Germinal center (tissue), 1 donor: ENCODE data around the gene ZNF324B.
"Not testable (repeated sequence)": the region's sequence is repeated elsewhere in the genome, so short reads cannot be mapped to it uniquely, and the experiment has no call there.

Experiments
- DNase-seq: peaks from one replicate; pipeline ENCODE4 v3.0.0; 2012; ENCODE audit warnings: mixed read lengths, low spot score

Gene ZNF324B

DNA sequence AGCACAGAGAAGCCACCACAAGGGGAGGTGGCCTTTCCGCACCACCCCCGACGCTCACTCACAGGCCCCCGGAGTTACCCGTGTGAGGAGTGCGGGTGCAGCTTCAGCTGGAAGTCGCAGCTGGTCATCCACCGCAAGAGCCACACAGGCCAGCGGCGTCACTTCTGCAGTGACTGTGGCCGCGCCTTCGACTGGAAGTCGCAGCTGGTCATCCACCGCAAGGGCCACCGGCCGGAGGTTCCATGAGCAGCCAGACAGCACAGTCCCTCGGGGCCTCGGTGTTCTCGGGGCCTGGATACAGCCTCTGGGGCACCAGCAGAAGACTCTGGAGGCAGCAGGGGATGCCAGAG lies 29.0 kb downstream of the ZNF324B start:
- no peak for DNase-seq

DNA sequence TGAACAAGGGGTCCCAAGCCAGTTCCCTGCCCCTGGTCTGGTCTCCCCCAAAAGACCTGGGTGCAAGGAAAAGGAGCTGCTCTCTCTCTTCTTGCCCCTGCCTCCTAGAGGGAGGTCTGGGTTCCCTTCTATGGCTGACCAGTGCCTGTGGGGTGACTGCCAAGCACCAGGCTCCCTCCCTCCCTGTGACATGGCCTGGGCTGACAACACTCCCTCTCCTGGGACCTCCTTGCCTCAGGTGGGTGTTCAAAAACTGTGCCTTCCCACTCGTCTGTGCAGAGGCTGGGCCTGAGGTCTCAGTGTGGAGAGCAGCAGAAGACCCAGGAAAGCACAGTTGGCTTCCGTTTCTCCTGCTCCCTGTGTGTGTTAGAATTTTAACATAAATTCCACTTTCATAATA lies 29.4 kb downstream of the ZNF324B start:
- no peak for DNase-seq

GRCh38 chr19:58482372-58482771 lies 30.9 kb downstream of the ZNF324B start:
- no peak for DNase-seq

DNA sequence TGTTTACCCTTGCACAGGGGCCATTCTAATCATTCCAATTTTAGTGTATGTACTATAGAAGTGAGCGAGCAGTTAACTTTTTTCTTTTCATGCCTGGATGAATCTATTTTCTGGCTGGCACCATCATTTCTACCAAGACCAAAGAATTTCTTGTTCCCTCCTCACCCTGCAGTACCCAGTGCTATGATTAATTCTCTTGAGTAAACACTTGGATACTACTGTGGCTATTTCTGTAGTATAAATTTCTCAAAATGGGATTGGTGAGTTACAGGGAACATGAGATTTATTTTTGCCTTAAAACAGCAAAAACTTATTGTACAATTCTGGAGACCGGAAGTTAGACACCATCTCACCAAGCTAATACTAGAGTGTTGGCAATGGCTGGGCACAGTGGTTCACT lies 32.4 kb downstream of the ZNF324B start:
- no peak for DNase-seq

DNA sequence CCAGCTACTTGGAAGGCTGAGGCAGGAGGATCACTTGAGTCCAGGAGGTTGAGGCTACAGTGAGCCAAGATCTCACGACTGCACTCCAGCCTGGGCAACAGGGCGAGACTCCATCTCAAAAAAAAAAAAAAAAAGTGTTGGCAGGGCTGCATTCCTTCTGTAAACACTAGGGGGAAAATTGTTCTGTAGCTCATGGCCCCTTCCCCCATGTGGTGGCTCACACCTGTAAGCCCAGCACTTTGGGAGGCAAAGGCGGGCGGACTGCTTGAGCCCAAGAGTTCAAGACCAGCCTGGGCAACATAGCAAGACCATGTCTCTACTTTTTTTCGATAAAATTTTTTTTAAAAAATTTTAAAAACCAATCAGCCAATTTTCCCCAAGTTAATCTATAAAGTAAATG lies 32.9 kb downstream of the ZNF324B start:
- not testable (repeated sequence) for DNase-seq

- DNase-seq, result no peak
Measured at GRCh38 chr19:58491393-58491792, 40.0 kb downstream of the ZNF324B start.

DNA sequence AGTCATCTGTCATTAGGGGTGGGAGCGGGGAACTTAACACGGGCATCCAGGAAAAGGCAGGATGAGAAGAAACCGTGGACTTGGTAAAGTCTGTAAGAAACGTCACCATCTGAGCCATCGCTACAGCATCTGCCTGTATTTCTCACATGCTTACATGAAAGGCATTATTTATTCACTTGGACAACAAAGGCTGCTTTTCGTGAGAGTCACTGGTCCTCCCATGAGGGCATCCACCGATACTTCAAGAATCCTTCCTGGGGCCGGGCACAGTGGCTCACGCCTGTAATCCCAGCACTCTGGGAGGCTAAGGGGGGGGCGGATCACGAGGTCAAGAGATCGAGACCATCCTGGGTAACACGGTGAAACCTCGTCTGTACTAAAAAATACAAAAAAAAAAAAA lies 40.8 kb downstream of the ZNF324B start:
- DNase-seq, result no peak

DNA sequence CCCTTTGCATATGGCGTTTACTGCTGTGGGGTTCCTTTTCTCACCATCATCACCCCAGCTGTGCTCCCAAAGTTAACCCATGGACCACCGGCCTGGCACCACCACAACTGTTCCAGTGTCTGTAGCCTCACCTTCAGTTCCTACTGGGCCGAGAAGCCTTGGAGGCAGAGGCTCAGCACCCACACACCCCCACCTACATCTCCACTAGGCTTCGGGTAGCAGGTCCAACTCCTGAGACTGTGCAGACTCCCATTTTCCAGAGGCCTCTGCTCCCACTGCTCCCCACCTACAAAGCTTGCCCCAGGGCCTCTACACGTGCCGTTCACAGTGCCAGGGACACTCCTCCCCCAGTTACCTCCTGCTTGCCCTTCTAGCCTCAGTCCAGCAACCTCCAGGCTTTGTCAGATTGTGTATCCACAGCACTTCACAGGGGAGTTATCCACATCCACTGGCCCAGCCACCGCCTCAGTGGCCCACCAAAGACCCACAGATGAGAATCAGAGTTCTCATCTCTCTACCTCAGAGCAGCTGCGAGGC lies 46.3 kb downstream of the ZNF324B start:
- no peak for DNase-seq

DNA sequence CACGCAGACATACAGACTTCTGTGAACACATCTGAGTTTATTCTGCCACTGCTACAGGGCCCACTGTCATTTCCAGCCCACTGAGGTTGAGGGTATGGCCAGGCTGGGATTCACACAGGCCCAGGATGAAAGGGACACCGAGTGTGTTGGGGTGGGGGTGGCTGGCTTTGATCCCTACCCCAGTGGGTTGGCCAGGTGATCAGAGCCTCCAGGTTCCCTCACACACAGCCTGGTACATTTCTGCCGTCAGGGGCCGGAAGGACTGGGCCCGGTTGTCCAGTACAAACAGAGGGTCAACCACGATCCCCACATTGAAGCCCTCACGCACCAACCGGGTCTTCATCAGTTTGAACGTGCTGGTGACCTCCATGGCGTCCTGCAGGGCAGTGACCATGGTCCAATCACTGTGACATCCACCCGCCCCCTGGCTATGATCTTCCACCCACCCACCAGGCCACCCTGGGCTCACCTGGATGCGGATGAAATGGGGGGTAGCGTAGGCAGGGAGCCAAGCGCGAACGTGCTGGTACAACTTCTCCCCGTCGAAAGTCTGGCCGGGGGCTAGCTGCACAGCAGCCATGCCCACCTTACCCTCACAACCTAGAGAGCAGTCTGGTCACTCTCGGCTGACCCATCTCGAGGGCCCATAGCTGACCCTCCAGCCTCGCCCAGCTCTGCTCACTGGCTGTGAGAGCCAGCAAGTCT lies 47.0 kb downstream of the ZNF324B start:
- DNase-seq, result no peak

DNA sequence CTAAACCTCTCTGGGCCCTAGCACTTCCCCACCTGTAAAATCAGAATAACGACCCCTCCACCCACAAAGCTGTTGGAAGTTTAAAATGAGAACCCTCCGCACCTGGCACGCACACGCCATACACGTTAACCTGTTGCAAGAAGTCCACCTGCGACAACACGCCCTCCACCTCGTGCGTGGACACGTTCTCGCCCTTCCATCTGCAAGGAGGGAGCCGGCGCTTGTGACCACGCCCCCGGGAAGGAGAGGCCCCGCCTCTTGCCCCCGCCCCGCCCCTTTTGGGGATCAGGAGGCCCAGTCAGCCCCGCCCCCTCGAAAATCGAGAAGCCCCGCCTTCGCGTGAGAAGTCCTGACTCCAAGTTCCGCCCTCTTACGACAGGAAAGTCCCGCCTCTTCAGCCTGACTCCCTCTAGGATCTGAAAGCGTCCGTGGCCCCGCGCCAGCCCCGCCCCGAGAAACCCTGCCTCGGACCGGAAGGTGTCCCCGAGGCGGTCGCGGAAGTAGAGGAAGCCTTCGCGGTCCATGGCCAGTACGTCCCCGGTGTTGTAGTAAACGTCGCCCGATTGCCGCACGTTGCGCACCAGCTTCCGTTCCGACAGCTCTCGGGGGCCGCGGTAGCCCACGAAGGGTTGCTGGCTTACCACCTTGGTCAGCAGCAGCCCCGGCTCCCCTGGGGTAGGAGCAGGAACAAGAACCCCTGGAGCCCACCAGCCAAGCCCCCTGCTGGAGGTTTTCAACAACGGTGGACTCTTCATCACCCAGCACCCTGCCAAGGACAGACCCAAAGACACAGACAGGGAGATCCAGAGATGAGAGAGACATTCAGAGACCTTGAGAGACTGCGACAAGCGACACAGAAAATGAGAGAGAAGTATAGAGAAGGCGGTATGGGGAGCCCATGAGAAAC lies 47.9 kb downstream of the ZNF324B start:
- peak; percentile 97 for DNase-seq

DNA sequence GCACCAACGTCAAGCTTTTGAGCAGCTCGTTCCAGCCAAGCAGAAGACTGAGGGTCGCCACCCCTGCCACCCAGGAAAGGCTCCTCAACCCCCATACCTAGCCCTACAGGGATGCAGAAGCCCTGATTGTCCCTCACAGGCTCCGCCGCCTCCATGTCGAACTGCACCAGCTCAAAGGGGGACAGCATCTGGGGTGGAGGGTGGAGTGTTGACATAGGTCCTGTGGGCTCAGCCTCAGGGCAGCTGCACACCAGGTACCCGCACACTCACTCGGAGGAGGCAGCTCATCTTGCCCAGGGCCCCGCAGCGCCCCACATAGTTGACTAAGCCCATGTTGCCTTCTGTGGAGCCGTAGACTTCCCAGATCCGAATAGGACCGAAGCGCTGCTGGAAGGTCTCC lies 48.8 kb downstream of the ZNF324B start:
- DNase-seq, result no peak
